ENCODE results near the gene MGA. TPM values are rescaled to one million over a fixed set of nuclear protein-coding genes. Genes with fewer than 3 reads are reported as not detected.

Gene MGA
- polyA plus RNA-seq, 1 donor (not counting 4 experiments of a cell fraction or from before 2014, with no cell fraction given), result 6.3 TPM

DNA sequence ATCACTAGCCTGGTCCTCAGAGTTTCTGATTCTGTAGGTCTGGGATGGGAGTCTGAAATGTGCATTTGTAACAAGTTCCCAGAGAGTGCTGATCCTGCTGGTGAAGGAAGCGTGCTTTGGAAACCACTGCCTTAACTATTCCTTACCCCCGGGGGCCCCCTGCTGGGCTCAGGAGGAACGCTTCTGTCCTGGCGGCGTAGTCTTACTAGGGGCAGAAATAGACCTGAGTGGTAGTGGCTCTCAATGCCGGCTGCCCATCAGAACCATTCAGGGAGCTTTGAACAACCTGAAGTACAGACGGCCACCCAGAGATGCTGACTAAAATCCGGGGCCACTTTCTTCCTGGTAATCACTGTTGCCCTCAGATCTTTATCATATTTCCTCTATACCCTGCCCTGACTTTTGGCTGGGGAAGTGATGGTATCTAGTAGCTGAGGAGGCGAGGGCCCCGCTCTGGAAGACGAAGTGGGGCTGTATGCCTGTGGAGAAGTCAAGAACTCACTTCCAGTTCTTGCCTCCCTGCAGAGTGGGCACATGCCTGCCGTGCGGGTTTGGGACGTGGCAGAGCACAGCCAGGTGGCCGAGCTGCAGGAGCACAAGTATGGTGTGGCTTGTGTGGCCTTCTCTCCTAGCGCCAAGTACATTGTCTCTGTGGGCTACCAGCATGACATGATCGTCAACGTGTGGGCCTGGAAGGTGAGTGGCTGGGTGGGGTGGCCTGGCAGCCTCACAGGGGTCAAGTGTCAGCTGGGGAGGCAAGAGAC lies 151.4 kb downstream of the MGA start:
- H3K4me2 ChIP-seq (ENCODE audit: control insufficient read depth, extremely low read depth, insufficient read depth, low read depth, low read length), result no peak overlapping the region
- H3K79me2 ChIP-seq (ENCODE audit: control insufficient read depth, insufficient read depth, low read length), result peaks cover 45% of the 10 kb centered on the region
- DNase-seq (ENCODE audit: low read depth, low spot score) (no peak), FAIRE-seq (peak; percentile 89)
- H3K9ac ChIP-seq (ENCODE audit: control insufficient read depth, extremely low read depth, insufficient read depth, low read length), result no peak overlapping the region
- dilution Hi-C loops (cut with MboI; ENCODE audit: extremely low pct_ligation_motif_present, low sequenced_read_pairs), result no loop called here
- no peaks in the 10 kb centered on the region for H3K27me3 ChIP-seq (ENCODE audit: control insufficient read depth, extremely low read depth, insufficient read depth, low read length)
- no peak overlapping the region for H2AFZ ChIP-seq (ENCODE audit: control insufficient read depth, low read length)
- peaks cover 44 to 73% of the 10 kb centered on the region in 2 experiments for H3K36me3 ChIP-seq (ENCODE audit: control insufficient read depth in 2 of 2, extremely low read depth in 1 of 2, insufficient read depth in 2 of 2, low read length in 2 of 2)
- H3K9me1 ChIP-seq (ENCODE audit: control insufficient read depth, extremely low read depth, insufficient read depth, low read length), result no peaks in the 10 kb centered on the region
- TF ChIP-seq EZH2 (IDR thresholded peaks at IDR 0.05; ENCODE audit: low read length), result no peak
- TF ChIP-seq CTCF (optimal IDR thresholded peaks at IDR 0.05 in 1 of 3, IDR thresholded peaks at IDR 0.05 in 1 of 3, conservative IDR thresholded peaks at IDR 0.05 in 1 of 3; ENCODE audit: extremely low read depth in 1 of 3, insufficient read depth in 2 of 3, low read length in 3 of 3), result peak; percentile 84 to 92 (median 90)
- no peak overlapping the region for H3K27ac ChIP-seq (ENCODE audit: control insufficient read depth, insufficient read depth, low read length)
- no peaks in the 10 kb centered on the region for H4K20me1 ChIP-seq (ENCODE audit: control insufficient read depth, extremely low read depth, insufficient read depth, low read length)
- no peaks in the 10 kb centered on the region for H3K9me3 ChIP-seq (ENCODE audit: control insufficient read depth, low read depth, low read length)
- no peak overlapping the region for H3K4me3 ChIP-seq (ENCODE audit: control insufficient read depth in 2 of 3, extremely low read depth in 1 of 3, insufficient read depth in 2 of 3, low read depth in 1 of 3, low read length in 3 of 3)
- peaks cover 27% of the 10 kb centered on the region for H3K4me1 ChIP-seq (ENCODE audit: control insufficient read depth, extremely low read depth, insufficient read depth, low read length)

DNA sequence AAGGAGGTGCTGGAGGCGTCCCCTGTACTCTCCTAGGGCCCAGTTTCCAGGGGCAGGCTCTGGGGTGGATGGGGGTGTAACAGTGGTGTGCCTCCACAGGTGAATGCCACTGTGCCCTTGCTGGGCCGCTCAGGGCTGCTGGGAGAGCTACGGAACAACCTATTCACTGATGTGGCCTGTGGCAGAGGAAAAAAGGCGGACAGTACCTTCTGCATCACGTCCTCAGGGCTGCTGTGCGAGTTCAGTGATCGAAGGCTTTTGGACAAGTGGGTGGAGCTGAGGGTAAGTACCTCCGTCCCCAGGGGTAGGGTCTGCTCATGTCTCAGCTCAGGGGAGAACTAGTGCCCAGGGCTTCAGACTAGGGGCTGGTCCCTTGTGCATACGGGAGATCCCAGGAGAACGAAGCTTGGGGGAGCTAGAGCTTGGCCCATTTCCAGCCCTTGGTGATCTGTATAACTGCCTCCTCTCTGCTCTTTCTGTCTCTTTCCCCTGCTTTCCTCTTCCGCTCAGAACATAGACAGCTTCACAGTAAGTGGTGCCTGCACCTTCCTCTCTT lies 152.7 kb downstream of the MGA start:
- H3K4me1 ChIP-seq (ENCODE audit: control insufficient read depth, extremely low read depth, insufficient read depth, low read length), result peaks cover 17% of the 10 kb centered on the region
- H3K27ac ChIP-seq (ENCODE audit: control insufficient read depth, insufficient read depth, low read length), result no peak overlapping the region
- H4K20me1 ChIP-seq (ENCODE audit: control insufficient read depth, extremely low read depth, insufficient read depth, low read length), result no peaks in the 10 kb centered on the region
- no peak overlapping the region for H3K9ac ChIP-seq (ENCODE audit: control insufficient read depth, extremely low read depth, insufficient read depth, low read length)
- H3K79me2 ChIP-seq (ENCODE audit: control insufficient read depth, insufficient read depth, low read length), result peaks cover 35% of the 10 kb centered on the region
- H3K27me3 ChIP-seq (ENCODE audit: control insufficient read depth, extremely low read depth, insufficient read depth, low read length), result no peaks in the 10 kb centered on the region
- dilution Hi-C loops (cut with MboI; ENCODE audit: extremely low pct_ligation_motif_present, low sequenced_read_pairs), result no loop called here
- no peaks in the 10 kb centered on the region for H3K9me1 ChIP-seq (ENCODE audit: control insufficient read depth, extremely low read depth, insufficient read depth, low read length)
- TF ChIP-seq CTCF (optimal IDR thresholded peaks at IDR 0.05 in 1 of 3, IDR thresholded peaks at IDR 0.05 in 1 of 3, conservative IDR thresholded peaks at IDR 0.05 in 1 of 3; ENCODE audit: extremely low read depth in 1 of 3, insufficient read depth in 2 of 3, low read length in 3 of 3) (no peak), EZH2 (IDR thresholded peaks at IDR 0.05; ENCODE audit: low read length) (no peak)
- FAIRE-seq (no peak), DNase-seq (ENCODE audit: low read depth, low spot score) (no peak)
- no peak overlapping the region for H3K4me2 ChIP-seq (ENCODE audit: control insufficient read depth, extremely low read depth, insufficient read depth, low read depth, low read length)
- no peak overlapping the region for H3K4me3 ChIP-seq (ENCODE audit: control insufficient read depth in 2 of 3, extremely low read depth in 1 of 3, insufficient read depth in 2 of 3, low read depth in 1 of 3, low read length in 3 of 3)
- no peaks in the 10 kb centered on the region for H3K9me3 ChIP-seq (ENCODE audit: control insufficient read depth, low read depth, low read length)
- peaks cover 54 to 73% of the 10 kb centered on the region in 2 experiments for H3K36me3 ChIP-seq (ENCODE audit: control insufficient read depth in 2 of 2, extremely low read depth in 1 of 2, insufficient read depth in 2 of 2, low read length in 2 of 2)
- no peak overlapping the region for H2AFZ ChIP-seq (ENCODE audit: control insufficient read depth, low read length)

Data from keratinocyte (primary cell).